ENCODE measurements around the gene ASPSCR1.
A peak's percentile ranks its signal among the peaks of the same experiment; 100 is the strongest.

ASPSCR1 gene

DNA sequence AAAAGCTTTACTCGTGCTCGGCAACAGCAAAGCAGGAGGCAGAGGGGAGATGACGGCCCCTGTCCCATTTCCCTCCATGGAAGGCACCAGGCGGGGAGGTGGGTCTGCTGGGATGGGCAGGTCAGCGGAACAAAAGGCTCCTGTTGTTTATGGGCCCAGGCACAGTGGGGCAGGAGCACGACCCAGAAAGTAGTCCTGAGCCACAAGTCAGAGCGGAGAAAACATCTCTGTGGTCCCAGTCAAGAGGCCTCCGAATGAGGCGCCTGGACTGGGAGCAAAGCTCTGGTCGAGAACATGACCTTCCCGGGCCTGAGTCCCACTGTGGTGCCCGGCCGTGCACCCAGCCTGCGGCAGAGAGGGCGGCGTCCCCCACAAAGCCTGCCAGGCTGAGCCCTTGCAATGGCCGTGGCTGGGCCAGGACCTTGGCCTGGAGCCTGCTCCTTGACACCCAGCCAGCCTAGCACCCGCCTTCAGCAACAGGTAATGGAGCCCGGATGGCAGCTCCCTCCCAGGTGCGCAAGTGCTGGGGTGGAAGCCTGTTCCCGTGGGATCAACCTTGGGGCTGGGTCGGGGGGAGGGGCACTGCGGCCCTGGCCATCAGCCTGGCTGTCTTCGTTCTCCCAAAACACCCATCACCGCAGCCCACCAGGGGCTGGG is 70.6 kb downstream of the ASPSCR1 start:
- no peak for DNase-seq

DNA sequence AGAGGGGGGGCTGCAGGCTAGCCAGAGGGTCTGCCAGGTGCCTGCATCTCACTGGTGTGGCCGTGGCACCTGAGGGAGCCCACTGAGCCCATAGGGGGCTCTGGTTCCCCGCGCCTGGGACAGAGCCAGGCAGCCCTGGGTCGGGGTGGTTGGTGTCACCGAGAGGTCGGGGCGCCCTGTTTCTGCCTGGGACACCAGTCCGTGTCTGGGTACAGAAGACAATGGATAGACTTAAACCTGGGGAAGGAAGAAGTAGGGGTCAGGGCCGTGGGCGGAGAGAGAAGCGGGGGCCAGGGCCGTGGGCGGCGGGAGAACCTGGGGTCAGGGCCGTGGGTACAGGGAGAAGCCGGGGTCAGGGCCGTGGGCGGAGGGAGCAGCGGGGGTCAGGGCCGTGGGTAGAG is 71.1 kb downstream of the ASPSCR1 start:
- no peak for DNase-seq

DNA sequence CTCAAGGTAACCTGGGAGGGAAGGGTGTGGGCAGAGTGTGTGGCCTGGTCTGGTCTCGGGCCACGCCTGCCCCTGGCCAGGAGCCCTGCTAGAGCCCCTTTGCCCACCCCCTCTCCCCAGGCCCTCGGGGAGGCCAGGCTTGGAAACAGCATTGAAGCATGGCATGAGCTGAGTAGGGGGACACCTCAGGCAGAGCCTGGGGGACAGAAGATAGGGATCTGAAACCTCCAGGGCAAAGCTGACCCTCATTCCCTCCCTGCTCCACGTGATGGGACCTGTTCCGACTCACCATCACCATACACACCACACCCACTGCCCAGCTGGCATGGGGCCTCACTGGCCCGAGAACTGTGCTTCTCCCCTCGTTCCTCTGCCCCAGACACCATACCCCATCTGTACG is 71.7 kb downstream of the ASPSCR1 start:
- DNase-seq, result no peak

DNA sequence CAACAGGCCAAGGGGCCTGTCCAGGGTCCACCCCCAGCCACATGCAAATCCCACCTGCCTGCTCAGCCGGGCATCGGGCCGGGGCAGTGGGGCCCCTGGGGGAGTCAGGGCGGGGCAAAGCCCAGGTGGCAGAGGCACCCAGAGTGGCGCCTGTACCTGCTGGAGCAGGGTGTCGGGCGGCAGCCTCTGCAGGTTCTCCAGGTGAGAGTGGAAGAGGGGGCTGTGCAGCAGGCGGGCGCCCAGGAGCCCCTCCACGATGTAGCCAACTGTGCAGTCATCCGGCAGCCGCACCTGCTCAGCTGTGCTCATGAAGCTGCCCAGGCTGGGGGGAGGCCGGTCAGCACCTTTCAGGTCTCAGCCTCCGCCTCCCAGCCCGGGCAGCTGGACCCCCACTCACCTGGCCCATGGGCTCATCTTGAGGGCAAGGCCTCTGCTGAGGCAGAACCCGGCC is 72.1 kb downstream of the ASPSCR1 start:
- DNase-seq, result no peak

DNA sequence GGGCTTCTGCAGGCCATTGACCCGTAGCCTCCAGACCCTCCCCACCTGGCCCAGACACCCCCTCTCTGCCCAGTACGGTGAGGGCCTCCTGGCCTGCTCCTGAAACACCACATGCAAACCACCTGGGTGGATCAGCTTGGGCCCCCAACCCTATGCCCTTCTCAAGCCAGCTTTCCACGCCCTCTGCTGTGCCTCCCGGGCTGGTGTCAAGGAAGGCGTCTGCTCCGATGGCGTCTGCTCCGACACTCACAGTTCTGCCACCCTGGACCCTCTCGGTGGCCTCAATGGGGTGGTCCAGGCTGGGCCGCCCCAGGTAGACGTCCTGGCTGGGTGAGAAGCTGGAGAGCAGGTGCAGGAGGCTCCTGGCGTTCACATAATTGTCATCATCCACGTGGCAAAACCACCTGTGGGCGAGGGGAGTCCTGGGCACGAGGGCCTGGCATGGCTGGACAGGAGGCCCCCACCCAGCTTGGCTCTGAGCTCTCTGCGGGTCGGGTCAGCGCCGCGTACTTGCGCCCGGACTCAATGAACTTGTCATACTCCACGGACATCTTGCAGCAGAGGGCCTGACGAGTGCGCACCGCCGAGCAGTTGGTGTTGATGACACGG is 72.8 kb downstream of the ASPSCR1 start:
- DNase-seq, result no peak

DNA sequence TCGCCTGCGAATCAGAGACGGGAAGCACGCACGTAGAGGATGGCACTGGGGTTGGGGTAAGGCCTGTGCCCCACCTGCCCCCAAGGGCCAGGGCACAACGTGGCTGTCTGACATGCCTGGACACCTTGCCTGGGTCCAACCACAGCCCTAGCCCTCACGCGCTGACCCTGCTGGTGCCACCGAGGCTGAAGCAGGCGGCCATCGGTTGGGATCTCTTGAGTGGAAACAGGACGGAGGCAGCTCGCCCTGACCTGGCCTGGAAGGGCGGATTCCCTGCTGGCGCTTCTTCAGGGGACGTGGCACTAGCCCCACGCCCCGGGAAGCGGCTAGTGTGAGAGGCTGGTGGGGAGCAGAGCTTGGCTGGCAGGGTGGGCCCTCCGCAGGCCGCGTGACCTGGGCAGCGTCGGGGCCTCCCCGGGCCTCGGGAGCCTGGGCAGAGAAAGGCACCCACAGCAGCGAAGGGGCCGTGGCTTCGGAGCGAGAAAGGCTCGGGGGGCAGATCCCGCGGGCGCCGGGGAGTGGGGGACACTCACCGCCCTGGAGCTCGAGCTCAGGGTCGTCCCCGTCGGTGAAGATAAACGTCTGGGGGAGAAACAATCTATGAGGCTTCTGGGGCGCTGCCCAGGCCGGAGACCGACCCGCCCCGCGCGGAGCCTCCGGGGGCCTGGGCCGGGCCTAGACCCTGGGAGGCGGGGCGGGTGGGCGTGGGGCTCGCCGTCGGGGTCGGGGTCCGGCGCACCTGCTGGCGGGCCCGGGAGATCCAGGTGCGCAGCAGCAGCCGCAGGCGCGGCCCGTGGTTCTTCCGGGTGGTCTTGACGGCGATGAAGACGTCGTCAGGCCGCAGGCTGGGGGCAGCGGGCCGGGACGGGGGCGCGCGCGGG is 73.6 kb downstream of the ASPSCR1 start:
- peak; percentile 17 for DNase-seq

DNA sequence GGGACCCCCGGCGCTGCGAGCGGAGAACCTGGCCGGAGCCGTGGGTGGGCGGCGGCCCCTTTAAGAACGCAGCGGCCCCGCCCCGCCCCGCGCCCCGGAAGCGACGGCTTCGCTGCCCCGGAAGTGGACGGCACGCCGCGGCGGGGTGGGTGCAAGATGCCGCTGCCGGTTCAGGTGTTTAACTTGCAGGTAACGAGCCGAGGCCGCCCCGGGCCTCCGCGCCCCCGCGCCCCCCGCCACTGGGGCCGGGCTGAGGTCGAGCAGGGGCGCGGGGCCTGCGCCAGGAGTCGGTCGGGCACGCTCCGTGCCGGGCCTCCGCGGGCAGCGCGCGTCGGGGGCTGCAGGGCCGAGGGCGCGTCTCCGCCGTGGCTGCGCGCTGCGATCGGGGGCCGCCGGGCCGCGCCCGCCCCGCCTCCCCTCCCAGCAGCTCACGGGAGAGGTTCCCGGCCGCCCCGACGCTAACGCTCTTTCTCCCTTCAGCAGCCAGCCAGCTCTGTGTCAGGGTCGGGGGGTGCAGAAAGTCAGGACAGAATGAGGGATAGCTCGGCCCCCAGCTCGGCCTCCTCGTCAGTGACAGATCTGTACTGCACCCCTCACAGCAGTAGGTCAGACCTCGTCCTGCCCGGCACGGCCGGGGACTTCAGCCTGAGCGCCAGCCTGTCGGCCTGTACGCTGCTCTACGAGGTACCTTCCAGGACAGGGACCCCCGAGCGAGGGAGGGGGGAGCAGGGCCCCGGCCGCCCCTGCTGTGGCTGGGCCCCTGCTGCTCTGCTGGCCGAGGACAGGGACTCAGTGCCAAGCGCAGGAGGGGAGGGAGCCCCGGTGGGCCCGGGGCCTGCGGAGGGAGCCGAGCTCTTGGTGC is 74.6 kb downstream of the ASPSCR1 start, which contains the start of the genes GPS1 and RFNG:
TSS of gene GPS1 (plus strand) at position 123 of the 862 bp plus-strand sequence. CDS start at position 157, 34 bp downstream.
TSS of gene RFNG (minus strand) at position 36 of the 862 bp plus-strand sequence. CDS start 45 bp downstream, outside the sequence.
- DNase-seq, result peak; percentile 86

DNA sequence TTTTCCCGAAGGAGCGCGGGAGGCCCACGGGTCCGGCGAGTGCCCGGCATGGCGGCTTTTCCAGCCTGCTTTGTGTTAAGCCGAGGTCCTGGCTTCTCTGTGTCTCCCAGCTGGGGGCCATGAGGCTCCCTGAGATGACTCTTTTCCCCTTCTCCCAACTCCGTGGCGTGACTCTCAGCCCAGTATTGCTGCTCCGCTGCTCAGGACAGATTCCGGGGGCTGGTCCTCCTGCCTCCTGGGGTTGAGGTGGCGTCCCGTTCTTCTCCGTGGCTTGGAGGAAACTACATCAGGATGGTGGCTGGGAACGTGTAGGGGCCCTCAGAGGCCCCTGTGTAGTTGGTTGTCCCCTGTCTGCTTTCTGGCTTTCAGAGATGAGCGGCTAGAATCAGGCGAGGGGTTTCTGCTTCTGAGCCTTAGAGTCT is 75.2 kb downstream of the ASPSCR1 start:
- no peak for DNase-seq

DNA sequence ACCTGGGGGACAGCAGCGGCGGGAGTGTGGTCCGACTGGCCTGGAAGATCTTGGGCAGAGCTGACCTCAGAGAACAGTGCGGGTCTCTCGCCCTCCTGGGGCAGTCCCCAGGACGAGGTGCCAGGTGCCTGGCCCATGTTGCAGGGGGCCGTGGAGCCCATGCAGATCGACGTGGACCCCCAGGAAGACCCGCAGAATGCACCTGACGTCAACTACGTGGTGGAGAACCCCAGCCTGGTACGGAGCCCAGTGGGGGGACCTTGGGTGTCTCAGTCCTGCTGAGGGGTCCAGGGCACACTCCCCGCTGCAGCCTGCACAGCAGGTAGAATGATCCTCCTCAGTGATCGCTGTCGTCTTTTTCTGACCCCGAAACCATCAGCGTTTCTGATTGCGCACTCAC is 75.7 kb downstream of the ASPSCR1 start:
- no peak for DNase-seq

DNA sequence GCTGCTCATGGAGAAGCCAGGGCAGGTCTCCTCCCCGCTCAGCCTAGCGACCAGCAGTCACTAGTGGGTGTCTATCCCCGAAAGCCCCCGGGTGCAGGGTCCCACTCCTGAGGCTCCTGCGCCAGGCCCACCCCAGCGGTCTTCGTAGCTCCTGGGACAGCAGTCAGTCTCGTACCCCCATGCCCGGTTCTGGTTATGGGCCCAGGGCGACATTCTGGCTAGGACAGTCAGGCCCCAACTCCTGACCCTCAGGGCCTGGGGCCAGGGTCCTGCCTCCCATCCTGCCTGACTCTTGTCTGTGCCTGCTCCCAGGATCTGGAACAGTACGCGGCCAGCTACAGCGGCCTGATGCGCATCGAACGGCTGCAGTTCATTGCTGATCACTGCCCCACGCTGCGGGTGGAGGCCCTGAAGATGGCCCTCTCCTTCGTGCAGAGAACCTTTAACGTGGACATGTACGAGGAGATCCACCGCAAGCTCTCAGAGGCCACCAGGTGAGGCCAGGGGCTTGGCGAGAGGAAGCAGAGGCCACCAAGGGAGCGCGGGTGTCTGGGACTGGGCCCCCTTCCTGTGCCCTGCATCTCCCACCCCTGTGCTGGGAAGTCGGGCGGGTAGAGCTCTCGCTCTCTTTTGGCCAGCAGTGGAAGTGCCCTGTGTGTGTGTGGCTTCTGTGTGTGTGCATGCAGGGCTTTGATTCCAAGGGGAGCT is 76.3 kb downstream of the ASPSCR1 start:
- DNase-seq, result no peak

DNA sequence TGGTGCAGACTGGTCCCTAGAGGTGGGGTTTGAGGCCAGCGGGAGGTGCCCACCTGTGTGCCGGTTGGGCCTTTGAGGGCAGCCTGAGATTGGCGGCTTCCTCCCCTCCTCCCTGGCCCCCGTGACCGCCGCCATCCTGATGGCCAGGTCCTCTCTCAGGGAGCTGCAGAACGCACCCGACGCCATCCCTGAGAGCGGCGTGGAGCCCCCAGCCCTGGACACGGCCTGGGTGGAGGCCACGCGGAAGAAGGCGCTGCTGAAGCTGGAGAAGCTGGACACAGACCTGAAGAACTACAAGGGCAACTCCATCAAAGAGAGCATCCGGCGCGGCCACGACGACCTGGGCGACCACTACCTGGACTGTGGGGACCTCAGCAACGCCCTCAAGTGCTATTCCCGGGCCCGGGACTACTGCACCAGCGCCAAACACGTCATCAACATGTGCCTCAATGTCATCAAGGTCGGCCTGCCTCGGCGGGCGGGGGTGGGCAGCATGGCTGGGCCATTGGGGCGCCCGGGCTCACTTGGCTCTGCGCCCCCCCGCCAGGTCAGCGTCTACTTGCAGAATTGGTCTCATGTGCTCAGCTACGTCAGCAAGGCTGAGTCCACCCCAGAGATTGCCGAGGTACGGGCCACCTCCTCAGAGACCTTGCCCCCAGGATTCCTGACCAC is 77.1 kb downstream of the ASPSCR1 start:
- DNase-seq, result no peak

DNA sequence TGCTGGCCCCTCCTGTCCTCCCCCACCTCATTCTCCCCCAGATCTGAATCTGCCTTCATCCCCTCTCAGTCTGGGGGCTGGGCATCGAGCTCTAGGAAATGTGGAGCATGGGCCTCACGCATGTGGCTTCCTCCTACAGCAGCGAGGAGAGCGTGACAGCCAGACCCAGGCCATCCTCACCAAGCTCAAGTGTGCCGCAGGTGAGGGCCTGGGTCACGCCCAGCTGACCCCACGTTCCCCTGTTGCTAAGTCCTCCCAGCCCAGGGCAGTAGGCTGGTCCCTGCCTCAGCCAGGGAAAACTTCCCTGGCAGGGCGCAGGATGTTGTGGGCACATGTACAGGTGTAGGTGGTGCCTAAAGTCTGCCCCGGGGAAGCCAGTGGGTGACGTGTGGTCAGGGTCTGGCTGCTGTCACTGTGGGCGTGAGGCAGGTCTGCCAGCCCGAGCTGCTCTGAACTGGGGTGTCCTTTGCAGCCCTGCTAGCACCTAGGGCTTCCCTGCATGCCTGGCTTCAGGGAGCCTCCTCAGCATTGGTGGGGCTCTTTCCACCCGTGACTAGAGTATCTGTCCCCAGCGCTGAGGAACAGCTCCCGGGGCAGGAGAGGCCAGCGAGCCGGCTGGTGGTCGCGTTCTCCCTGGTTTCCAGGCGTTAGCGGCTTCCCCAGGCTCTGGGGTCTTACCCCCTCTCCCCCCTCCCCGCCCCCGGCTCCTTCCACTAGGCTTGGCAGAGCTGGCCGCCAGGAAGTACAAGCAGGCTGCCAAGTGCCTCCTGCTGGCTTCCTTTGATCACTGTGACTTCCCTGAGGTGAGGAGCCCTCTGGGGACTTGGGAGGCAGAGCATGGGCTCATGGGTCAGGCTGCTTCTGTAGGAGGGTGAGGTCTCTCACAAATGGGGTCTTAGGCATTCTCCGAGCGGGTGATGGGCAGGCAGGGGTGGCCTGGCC is 77.9 kb downstream of the ASPSCR1 start:
- no peak for DNase-seq

DNA sequence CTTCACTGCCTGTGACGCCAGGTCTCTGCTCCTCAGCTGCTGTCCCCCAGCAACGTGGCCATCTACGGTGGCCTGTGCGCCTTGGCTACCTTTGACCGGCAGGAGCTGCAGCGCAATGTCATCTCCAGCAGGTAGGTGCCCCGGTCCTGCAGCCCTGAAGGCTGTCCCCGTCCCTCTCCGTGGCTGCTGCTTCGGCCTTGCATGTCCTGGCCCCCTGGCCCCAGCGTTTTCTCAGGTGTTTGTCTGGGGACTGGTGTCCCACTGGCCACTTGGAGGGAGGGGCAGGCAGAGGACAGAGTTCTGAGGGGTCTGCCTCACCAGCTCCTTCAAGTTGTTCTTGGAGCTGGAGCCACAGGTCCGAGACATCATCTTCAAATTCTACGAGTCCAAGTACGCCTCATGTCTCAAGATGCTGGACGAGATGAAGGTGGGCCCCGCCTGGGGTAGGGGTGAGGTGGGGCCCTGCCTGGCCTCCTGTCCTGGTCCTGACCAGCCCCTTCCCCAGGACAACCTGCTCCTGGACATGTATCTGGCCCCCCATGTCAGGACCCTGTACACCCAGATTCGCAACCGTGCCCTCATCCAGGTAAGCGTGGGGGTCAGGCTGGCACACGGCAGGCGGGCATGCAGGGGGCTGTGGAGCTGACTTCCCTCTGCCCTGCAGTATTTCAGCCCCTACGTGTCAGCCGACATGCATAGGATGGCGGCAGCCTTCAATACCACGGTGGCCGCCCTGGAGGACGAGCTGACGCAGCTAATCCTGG is 78.7 kb downstream of the ASPSCR1 start:
- DNase-seq, result no peak

DNA sequence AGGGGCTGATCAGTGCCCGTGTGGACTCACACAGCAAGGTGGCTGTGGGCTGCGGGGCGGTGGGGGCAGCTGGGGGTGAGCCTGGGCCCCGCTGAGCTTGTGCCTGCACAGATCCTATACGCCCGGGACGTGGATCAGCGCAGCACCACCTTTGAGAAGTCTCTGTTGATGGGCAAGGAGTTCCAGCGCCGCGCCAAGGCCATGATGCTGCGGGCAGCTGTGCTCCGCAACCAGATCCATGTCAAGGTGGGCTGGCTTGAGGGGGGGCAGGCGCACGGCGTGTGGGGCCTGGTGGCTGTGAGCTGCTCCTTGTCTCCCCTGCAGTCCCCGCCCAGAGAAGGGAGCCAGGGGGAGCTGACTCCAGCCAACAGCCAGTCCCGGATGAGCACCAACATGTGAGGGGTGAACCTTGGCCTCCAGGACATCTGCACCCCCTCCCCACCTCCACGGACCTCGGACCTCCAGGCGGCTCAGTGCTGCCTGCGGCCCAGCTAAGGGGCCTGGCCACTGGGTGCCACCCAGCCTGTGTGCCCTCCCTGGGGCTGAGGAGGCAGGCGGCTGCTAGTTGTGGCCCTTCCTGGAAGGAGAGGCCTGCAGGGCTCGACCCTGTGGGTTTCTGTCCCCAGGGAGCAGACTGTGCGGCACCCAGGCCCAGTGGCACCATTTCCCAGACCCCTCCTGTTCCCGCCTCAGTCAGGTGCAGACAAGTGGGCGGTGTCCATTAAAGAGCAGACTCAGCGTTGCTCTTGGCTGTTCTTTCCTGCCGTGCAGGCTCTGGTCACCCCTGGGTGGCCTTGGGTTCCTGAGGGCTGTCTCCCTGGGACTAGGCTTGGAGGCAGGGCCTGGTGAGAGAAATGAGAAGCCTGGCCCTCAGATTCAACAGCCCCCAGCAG is 79.5 kb downstream of the ASPSCR1 start:
- DNase-seq, result no peak

DNA sequence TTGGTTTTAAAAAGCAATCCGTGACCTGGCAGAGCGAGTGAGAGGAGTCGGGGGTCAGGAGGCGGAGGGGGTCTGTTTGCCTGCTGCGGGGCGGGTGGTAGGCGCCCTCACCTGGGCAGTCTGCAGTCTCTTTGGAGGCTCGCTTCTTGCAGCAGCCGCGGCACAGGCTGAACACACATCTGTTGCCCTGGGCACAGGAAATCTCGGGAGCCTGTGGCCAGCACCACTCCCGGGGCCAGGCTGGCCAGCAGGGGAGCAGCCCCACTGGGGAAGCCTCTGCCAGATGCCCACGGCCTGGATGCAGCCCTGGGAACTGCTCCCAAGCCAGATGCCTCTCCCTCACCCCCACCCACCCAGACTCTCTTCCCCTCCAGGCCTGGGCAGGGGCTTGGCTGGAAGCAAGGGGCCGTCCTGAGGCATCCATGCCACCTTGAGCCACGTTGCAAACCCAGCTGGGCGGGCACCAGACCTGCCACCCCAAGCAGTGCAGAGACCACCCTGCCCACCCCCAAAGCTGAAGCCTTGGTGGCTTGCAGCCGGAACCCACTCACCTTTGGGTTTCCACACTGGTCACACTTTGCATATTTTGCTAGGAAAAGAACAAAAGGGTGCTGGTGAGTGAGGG is 80.9 kb downstream of the ASPSCR1 start:
- no peak for DNase-seq

DNA sequence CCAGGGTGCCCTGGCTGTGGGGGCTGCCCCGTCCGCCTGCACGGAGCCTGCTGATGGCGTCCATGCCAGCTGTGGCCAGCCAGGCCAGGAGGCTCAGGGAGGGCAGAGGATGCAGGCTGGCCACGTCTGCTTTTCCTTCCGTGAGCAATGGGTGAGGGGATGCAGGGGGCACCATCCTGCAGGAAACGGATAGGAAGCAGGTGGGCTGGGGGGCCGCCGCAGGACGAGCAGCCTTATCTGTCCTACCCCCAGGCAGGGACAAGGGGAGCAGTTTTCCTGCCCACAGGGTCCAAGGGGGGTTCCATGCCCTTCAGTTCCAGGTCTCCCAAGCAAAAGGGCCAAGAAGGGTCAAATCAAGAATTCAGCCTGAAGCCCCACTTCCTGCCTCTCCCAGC is 81.4 kb downstream of the ASPSCR1 start:
- no peak for DNase-seq

DNA sequence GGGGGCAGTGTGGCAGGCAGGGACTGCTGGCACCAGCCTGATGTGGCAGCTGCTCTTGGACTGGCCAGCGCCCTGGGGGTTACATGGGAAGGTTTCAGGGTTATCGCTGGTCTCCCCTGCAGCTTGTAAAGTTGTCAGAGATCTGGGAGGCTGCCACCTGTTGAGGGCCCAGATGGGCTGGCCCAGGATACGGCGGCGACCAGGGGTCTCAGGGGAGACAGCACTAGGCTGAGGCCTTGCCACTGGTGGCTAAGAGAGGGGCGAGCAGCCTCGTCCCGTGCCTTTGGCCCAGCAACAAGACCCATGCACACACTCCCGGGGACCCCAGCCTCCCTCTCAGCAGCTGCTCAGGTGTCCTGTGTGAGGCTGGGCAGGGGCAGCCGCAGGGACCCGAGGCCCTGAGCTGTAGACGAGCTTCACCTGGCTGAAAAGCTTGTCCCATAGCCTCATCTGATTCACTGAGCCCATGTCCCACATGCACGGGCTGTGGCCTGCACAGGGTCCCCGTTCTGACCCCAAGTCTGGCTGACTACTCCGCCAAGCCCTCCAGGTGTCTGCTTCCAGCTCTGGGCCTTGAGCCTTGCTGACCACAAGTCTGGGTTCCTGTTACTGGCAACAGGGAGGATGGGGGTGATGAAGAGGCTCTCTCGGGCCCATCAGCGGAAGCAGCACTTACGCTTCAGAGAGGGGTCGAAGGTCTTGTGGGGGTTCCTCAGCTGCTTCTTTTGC is 82.0 kb downstream of the ASPSCR1 start:
- no peak for DNase-seq
